ENCODE data around the gene PARP11. TPM values are rescaled to one million over a fixed set of nuclear protein-coding genes. Genes with fewer than 3 reads are reported as not detected.
A peak's percentile ranks its signal among the peaks of the same experiment; 100 is the strongest.

Gene PARP11
- total RNA-seq, 4 donors from 2014 or later: 3.9 to 10.0 (median 6.2) TPM

DNA sequence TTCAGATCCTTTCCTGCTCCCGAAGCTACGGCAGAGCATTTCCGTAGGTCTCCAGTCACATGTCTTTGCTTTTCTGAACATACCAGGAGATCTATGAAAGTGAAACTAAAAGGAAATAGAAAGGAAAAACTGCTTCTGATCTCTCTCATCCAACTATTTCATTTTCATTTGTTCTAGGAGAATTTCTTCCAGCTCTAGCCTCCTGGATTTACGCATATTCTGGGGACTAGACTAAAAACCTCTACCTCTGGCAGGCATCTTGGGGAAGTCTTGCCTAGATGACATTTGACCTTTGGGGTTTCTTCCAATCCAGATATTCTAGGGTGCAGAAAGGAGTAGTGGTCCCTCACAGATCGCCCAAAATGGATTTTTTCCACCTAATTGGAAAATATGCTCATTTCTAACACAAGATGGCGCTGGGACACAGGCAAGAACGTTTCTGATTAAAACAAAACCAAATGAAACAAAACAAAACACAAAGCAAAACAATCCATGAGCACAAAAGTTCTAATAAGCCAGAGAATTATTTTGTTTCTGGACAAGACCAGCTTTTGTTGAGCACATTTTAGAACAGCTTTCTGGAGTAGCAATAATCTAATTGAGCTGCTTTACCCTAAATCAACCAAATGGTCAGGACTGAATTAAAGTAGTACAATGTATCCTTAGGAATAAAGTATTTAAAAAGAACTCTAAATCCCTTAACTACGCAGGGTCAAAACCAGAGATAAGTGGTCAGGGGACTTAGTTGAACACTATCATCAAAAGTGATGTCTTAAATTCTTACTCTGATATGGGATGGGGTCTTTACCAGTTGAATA, 12.3 kb upstream of the PARP11 start:
- H3K27me3 ChIP-seq: peaks cover 4% of the 10 kb centered on the region
- 11 to 38% methylated on average over 5 to 8 of the region's 8 CpGs for WGBS, 2 donors (ENCODE audit: low coverage in 1 of 2)
- H3K9me3 ChIP-seq: no peaks in the 10 kb centered on the region
- H3K4me1 ChIP-seq: no peaks in the 10 kb centered on the region
- peak overlapping the region; percentile 35 to 44 for H3K4me3 ChIP-seq
- H3K36me3 ChIP-seq: no peaks in the 10 kb centered on the region
- peak overlapping the region; percentile 27 to 72 (median 48) for H3K27ac ChIP-seq
- ATAC-seq: peak; percentile 43
- no peak for TF ChIP-seq POLR2A (IDR thresholded peaks at IDR 0.05)
- TF ChIP-seq EP300 (IDR thresholded peaks at IDR 0.05): no peak
- TF ChIP-seq, protein P1, sequence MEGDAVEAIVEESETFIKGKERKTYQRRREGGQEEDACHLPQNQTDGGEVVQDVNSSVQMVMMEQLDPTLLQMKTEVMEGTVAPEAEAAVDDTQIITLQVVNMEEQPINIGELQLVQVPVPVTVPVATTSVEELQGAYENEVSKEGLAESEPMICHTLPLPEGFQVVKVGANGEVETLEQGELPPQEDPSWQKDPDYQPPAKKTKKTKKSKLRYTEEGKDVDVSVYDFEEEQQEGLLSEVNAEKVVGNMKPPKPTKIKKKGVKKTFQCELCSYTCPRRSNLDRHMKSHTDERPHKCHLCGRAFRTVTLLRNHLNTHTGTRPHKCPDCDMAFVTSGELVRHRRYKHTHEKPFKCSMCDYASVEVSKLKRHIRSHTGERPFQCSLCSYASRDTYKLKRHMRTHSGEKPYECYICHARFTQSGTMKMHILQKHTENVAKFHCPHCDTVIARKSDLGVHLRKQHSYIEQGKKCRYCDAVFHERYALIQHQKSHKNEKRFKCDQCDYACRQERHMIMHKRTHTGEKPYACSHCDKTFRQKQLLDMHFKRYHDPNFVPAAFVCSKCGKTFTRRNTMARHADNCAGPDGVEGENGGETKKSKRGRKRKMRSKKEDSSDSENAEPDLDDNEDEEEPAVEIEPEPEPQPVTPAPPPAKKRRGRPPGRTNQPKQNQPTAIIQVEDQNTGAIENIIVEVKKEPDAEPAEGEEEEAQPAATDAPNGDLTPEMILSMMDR (IDR thresholded peaks at IDR 0.05): peak; percentile 48 to 87 (median 84)
- no peak for TF ChIP-seq POLR2AphosphoS5 (IDR thresholded peaks at IDR 0.05)

- WGBS, 2 donors (ENCODE audit: low coverage in 1 of 2): 65 to 94% methylated on average over 2 to 6 of the region's 6 CpGs
Measured at GRCh38 chr12:3884671-3885070, 11.5 kb upstream of the PARP11 start.

DNA sequence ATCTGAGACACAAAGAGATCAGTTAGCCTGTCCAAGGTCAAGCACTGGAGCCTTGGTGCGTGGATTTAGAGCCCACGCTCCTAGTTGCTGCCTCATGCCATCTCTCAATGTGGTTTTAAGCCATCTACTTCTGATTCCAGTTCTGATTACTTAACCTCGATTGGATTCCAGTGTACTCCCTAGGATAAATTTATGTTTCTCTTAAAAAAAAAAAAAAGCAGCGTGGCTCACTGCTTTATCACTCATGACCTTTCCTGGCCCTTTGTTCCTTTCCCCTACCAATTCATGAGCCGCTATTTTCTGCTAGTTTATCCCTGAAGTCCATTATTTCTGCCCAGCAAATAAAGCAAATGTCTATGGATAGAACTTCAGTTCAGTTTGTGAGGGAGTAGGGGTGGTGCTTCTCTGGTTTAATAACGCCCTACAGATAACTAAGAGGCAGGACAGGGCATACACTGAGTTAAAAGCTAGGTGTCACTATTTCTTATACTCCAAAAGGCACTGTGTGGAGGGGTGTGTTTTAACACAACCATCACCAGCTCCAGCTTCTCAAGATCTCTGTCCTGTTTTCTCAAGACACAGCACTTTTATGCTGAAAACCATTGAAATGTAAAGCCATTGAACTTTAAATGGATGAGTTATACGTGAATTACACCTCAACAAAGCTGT, 9.8 kb upstream of the PARP11 start:
- no peaks in the 10 kb centered on the region for H3K4me1 ChIP-seq
- ATAC-seq: no peak

More at GRCh38 chr12:3884671-3885070, 11.5 kb upstream of the PARP11 start:
- Histone ChIP-seq H3K27ac (peak overlapping the region; percentile 27 to 72 (median 48)), H3K4me3 (peak overlapping the region in 1 of 2 donors; percentile 44), H3K4me1 (no peaks in the 10 kb centered on the region), H3K27me3 (peaks cover 12% of the 10 kb centered on the region), H3K9me3 (no peaks in the 10 kb centered on the region), H3K36me3 (no peaks in the 10 kb centered on the region)
- TF ChIP-seq POLR2AphosphoS5 (IDR thresholded peaks at IDR 0.05): no peak
- TF ChIP-seq, protein P1 (IDR thresholded peaks at IDR 0.05): no peak
- no peak for TF ChIP-seq POLR2A (IDR thresholded peaks at IDR 0.05)
- TF ChIP-seq EP300 (IDR thresholded peaks at IDR 0.05): no peak
- ATAC-seq: no peak

DNA sequence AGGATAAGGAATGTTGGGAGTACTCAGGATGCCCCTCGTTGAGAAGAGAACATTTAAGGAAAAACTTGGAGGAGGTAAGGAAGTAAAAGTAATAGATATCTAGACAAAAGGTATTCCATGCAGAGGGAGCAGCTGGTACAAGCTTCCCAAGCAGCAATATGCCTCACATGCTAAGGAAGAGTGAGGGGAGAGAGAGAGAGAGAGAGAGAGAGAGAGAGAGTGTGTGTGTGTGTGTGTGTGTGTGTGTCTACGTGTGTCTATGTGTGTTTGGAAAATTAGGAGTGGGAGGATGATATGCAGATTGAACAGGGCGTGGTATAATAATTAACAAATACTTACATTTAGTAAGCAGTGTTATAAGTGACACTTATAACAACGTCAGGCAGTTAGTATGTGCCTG, 9.2 kb upstream of the PARP11 start:
- Histone ChIP-seq H3K36me3 (no peaks in the 10 kb centered on the region), H3K27ac (no peak overlapping the region), H3K4me3 (no peak overlapping the region), H3K27me3 (peaks cover 31% of the 10 kb centered on the region), H3K9me3 (no peaks in the 10 kb centered on the region), H3K4me1 (no peaks in the 10 kb centered on the region)
- 44 to 54% methylated on average over 4 of the region's 4 CpGs for WGBS, 2 donors (ENCODE audit: low coverage in 1 of 2)
- TF ChIP-seq, protein P1 (IDR thresholded peaks at IDR 0.05): no peak
- TF ChIP-seq EP300 (IDR thresholded peaks at IDR 0.05): no peak
- no peak for TF ChIP-seq POLR2A (IDR thresholded peaks at IDR 0.05)
- no peak for TF ChIP-seq POLR2AphosphoS5 (IDR thresholded peaks at IDR 0.05)
- no peak for ATAC-seq

More for the DNA sequence above, 9.8 kb upstream of the PARP11 start:
- H3K27me3 ChIP-seq: peaks cover 27% of the 10 kb centered on the region
- H3K36me3 ChIP-seq: no peaks in the 10 kb centered on the region
- no peak overlapping the region for H3K27ac ChIP-seq
- H3K4me3 ChIP-seq: no peak overlapping the region
- TF ChIP-seq EP300 (IDR thresholded peaks at IDR 0.05): no peak
- TF ChIP-seq POLR2A (IDR thresholded peaks at IDR 0.05): no peak
- TF ChIP-seq, protein P1 (IDR thresholded peaks at IDR 0.05): no peak
- TF ChIP-seq POLR2AphosphoS5 (IDR thresholded peaks at IDR 0.05): no peak
- 36 to 64% methylated on average over 6 to 7 of the region's 7 CpGs for WGBS, 2 donors (ENCODE audit: low coverage in 1 of 2)
- no peaks in the 10 kb centered on the region for H3K9me3 ChIP-seq

Measured in gastroesophageal sphincter (tissue), 4 donors.